Ovary (tissue), 3 donors: Measurements from ENCODE around the gene FRMD4A.

Source experiments
- CTCF ChIP-seq, 3 donors: fragments of 450-650 bp in 2 of 3; fragments of 200-600 bp in 1 of 3; IDR thresholded peaks; one replicate each; pipeline versions ENCODE4 v1.5.1 to v1.8.0; 2016 to 2022; ENCODE audit warnings: antibody characterized with exemption in 3 of 3, mild to moderate bottlenecking in 1 of 3
- POLR2A ChIP-seq: fragments of 450-650 bp; IDR thresholded peaks from one replicate; pipeline ENCODE4 v1.6.1; 2017; ENCODE audit warnings: antibody characterized with exemption, mild to moderate bottlenecking, moderate library complexity
- donor health status: DM: no; HTN: no; CAD: no.

- TF ChIP-seq CTCF (IDR thresholded peaks at IDR 0.05) (no peak), POLR2A (no peak)
Observed at GRCh38 chr10:13970957-13971353, 359.8 kb downstream of the FRMD4A start.
